H1 (cell line): ENCODE measurements around the gene ARHGEF26. TPM values are rescaled to one million over a fixed set of nuclear protein-coding genes. Genes with fewer than 3 reads are reported as not detected.

Experiments used
- CTCF ChIA-PET: fragments of 300-600 bp; sonication (Branson Sonifier 250); formaldehyde crosslinking; loops from one replicate; lab custom pipeline; 2021; ENCODE audit not compliant: partially characterized antibody; lab: Charles Lee
- POLR2A ChIA-PET: fragments of 300-600 bp; sonication (Branson Sonifier 250); formaldehyde crosslinking; loops from one replicate; lab custom pipeline; 2021; ENCODE audit warnings: inconsistent platforms; ENCODE audit not compliant: partially characterized antibody; lab: Charles Lee
- DNase-seq, 2 experiments: peaks; one replicate each; pipeline versions ENCODE4 v3.0.0 to v3.0.0-alpha.2; 2010 to 2022; ENCODE audit warnings: low spot score in 2 of 2, low read depth in 1 of 2, mixed read lengths in 1 of 2
- FAIRE-seq: peaks from 2 replicates; lab custom pipeline; 2011; peaks lifted over from hg19 to GRCh38; lab: Jason Lieb, UNC
- H2AFZ ChIP-seq: 2 replicates; pipeline ENCODE4 v1.8.1; 2012; ENCODE audit warnings: low read length, inconsistent platforms
- H2AK5ac ChIP-seq: 2 replicates; pipeline ENCODE4 v1.6.1; 2013; ENCODE audit warnings: low read depth, low read length
- H2BK120ac ChIP-seq: replicated peaks from 2 replicates; pipeline ENCODE3; 2013; ENCODE audit warnings: low read depth, low read length, inconsistent platforms
- H2BK12ac ChIP-seq: 2 replicates; pipeline ENCODE4 v1.6.1; 2013; ENCODE audit warnings: low read depth, low read length
- H2BK15ac ChIP-seq: 2 replicates; pipeline ENCODE4 v1.6.1; 2013; ENCODE audit warnings: low read length
- H2BK20ac ChIP-seq: 2 replicates; pipeline ENCODE4 v1.6.1; 2013; ENCODE audit warnings: low read length
- H2BK5ac ChIP-seq: 2 replicates; pipeline ENCODE4 v1.6.1; 2013; ENCODE audit warnings: low read depth, low read length
- H3K14ac ChIP-seq: 2 replicates; pipeline ENCODE4 v1.6.1; 2013; ENCODE audit warnings: inconsistent platforms; ENCODE audit not compliant: insufficient read length
- H3K18ac ChIP-seq: 2 replicates; pipeline ENCODE4 v1.6.1; 2013; ENCODE audit warnings: low read length; ENCODE audit errors: extremely low read depth
- H3K23ac ChIP-seq: 2 replicates; pipeline ENCODE4 v1.6.1; 2013; ENCODE audit warnings: inconsistent platforms; ENCODE audit not compliant: insufficient read length
- H3K23me2 ChIP-seq: 2 replicates; pipeline ENCODE4 v1.6.1; 2013; ENCODE audit warnings: low read depth, low read length
- H3K27ac ChIP-seq: 2 replicates; pipeline ENCODE4 v1.6.1; 2011; ENCODE audit warnings: low read depth, low read length, inconsistent platforms
- H3K27me3 ChIP-seq, 4 experiments: replicated peaks in 1 of 4; 1 replicate in 1 of 4; 2 replicates in 3 of 4; pipeline versions ENCODE4 v1.6.1 to v1.8.1; 2011 to 2013; ENCODE audit warnings: low read length in 3 of 4, mild to moderate bottlenecking in 3 of 4, inconsistent platforms in 2 of 4, mixed read lengths in 2 of 4, moderate library complexity in 1 of 4; ENCODE audit not compliant: control insufficient read depth in 3 of 4, insufficient read depth in 3 of 4; ENCODE audit errors: extremely low read depth in 1 of 4
- H3K36me3 ChIP-seq, 4 experiments: 2 replicates each; pipeline versions ENCODE4 v1.6.1 to v1.8.1; 2011 to 2013; ENCODE audit warnings: mild to moderate bottlenecking in 4 of 4, low read length in 3 of 4, moderate library complexity in 2 of 4, control low read depth in 1 of 4, inconsistent platforms in 1 of 4; ENCODE audit not compliant: insufficient read depth in 4 of 4, control insufficient read depth in 2 of 4
- H3K4ac ChIP-seq: replicated peaks from 2 replicates; pipeline ENCODE3; 2013; ENCODE audit warnings: low read length, low read depth, mixed read lengths, inconsistent platforms; ENCODE audit not compliant: insufficient read length
- H3K4me1 ChIP-seq, 4 experiments: replicated peaks in 1 of 4; 1 replicate in 1 of 4; 2 replicates in 3 of 4; pipeline versions ENCODE4 v1.6.1 to v1.8.1; 2011 to 2013; ENCODE audit warnings: low read length in 3 of 4, inconsistent platforms in 2 of 4, mixed read lengths in 1 of 4; ENCODE audit not compliant: insufficient read depth in 4 of 4, control insufficient read depth in 3 of 4
- H3K4me2 ChIP-seq, 2 experiments: 2 replicates each; pipeline versions ENCODE4 v1.6.1 to v1.8.1; 2011 to 2013; ENCODE audit warnings: low read depth in 2 of 2, low read length in 2 of 2, control low read depth in 1 of 2, inconsistent platforms in 1 of 2, mild to moderate bottlenecking in 1 of 2; ENCODE audit not compliant: insufficient read depth in 1 of 2
- H3K4me3 ChIP-seq, 4 experiments: fragments of 200-600, 300-600 bp in 1 of 4; sonication (generic), shearing (Covaris generic), sonication (Bioruptor Twin) in 1 of 4; 2 replicates each; pipeline versions ENCODE4 v1.5.1 to v1.8.1; 2011 to 2016; ENCODE audit warnings: low read length in 4 of 4, low read depth in 3 of 4, control low read depth in 2 of 4, inconsistent platforms in 2 of 4, mild to moderate bottlenecking in 2 of 4, mixed read lengths in 1 of 4, moderate library complexity in 1 of 4; ENCODE audit not compliant: insufficient read depth in 2 of 4; ENCODE audit errors: extremely low read depth in 1 of 4
- H3K56ac ChIP-seq: replicated peaks from 2 replicates; pipeline ENCODE3; 2013; ENCODE audit warnings: low read depth, mild to moderate bottlenecking, mixed read lengths, low read length, inconsistent platforms; ENCODE audit not compliant: insufficient read length
- H3K79me1 ChIP-seq: 2 replicates; pipeline ENCODE4 v1.6.1; 2013; ENCODE audit warnings: low read depth, low read length, control low read depth
- H3K79me2 ChIP-seq, 2 experiments: 2 replicates each; pipeline versions ENCODE4 v1.6.1 to v1.8.1; 2012 to 2013; ENCODE audit warnings: low read length in 2 of 2, mild to moderate bottlenecking in 2 of 2, inconsistent platforms in 1 of 2; ENCODE audit not compliant: insufficient read depth in 2 of 2, control insufficient read depth in 1 of 2
- H3K9ac ChIP-seq, 4 experiments: replicated peaks in 1 of 4; 1 replicate in 1 of 4; 2 replicates in 3 of 4; pipeline versions ENCODE4 v1.6.1 to v1.8.1; 2011 to 2013; ENCODE audit warnings: low read depth in 3 of 4, low read length in 3 of 4, control low read depth in 2 of 4, mild to moderate bottlenecking in 2 of 4, moderate library complexity in 2 of 4, inconsistent platforms in 1 of 4; ENCODE audit errors: extremely low read depth in 1 of 4
- H3K9me3 ChIP-seq, 2 experiments: 2 replicates each; pipeline versions ENCODE4 v1.6.1 to v1.8.1; 2012 to 2013; ENCODE audit warnings: mild to moderate bottlenecking in 2 of 2, moderate library complexity in 2 of 2, control low read depth in 1 of 2, inconsistent platforms in 1 of 2, low read depth in 1 of 2, low read length in 1 of 2, mixed read lengths in 1 of 2; ENCODE audit not compliant: insufficient read depth in 2 of 2
- H4K20me1 ChIP-seq, 2 experiments: replicated peaks in 1 of 2; 2 replicates each; pipeline versions ENCODE3 to v1.8.1; 2011 to 2013; ENCODE audit warnings: inconsistent platforms in 2 of 2, low read length in 2 of 2, mild to moderate bottlenecking in 1 of 2; ENCODE audit not compliant: insufficient read depth in 2 of 2, control insufficient read depth in 1 of 2
- H4K5ac ChIP-seq: 2 replicates; pipeline ENCODE4 v1.6.1; 2013; ENCODE audit warnings: low read length, low read depth, mixed read lengths, inconsistent platforms; ENCODE audit not compliant: insufficient read length
- H4K8ac ChIP-seq: 2 replicates; pipeline ENCODE4 v1.8.0; 2013; ENCODE audit warnings: mild to moderate bottlenecking, moderate library complexity, low read length, inconsistent platforms; ENCODE audit not compliant: insufficient read depth; ENCODE audit errors: extremely low read depth
- H4K91ac ChIP-seq: replicated peaks from 2 replicates; pipeline ENCODE3; 2013; ENCODE audit warnings: low read length, mixed read lengths, inconsistent platforms; ENCODE audit not compliant: insufficient read length
- KDM5A ChIP-seq: fragments of 200-600 bp; IDR thresholded peaks from 2 replicates; pipeline ENCODE4 v1.7.1; 2012; ENCODE audit warnings: mild to moderate bottlenecking, low read length, inconsistent platforms, mixed read lengths
- WGBS, 2 experiments: shearing (Covaris generic) in 1 of 2; methylation state at CpG; one replicate each; pipeline versions ENCODE4 v1.1.6 to v1.1.7; 2013 to 2015; ENCODE audit warnings: low lambda C conversion rate in 2 of 2, mixed read lengths in 2 of 2, inconsistent platforms in 1 of 2, low coverage in 1 of 2, missing lambda C conversion rate in 1 of 2; ENCODE audit not compliant: insufficient replicate concordance in 2 of 2, insufficient coverage in 1 of 2, insufficient read length in 1 of 2; ENCODE audit errors: extremely low coverage in 1 of 2, missing lambda C conversion rate in 1 of 2; 5-methylcytosine and 5-hydroxymethylcytosine counted together
- polyA plus RNA-seq, 7 experiments: library from polyadenylated mRNA; depleted of rRNA in 3 of 7; stranded (reverse) in 5 of 7; unstranded in 2 of 7; fragments of >200 nt in 5 of 7; fragments of 200-250 nt in 2 of 7; gene quantifications; 1 replicate in 5 of 7; 2 replicates in 1 of 7; 4 replicates in 1 of 7; pipeline versions ENCODE4 v1.2.1 to v1.2.3, GENCODE V29; 2011 to 2013; ENCODE audit warnings: missing spikeins in 2 of 7, mixed read lengths in 2 of 7
- total RNA-seq: library from RNA; stranded (reverse); fragmentation: NEBNext Ultra II Directional; extraction: Animal tissue kit (Norgen Biotek cat#: 25700); gene quantifications from 2 replicates; pipeline ENCODE4 v1.2.1, GENCODE V29; 2021

The ARHGEF26 gene
- total and polyA plus RNA-seq, 2 of the 8 experiments (the other 6 are each of a cell fraction or from before 2014, with no cell fraction given): 3.1 to 15.6 TPM

- H4K8ac ChIP-seq: no peak overlapping the region
- no peak overlapping the region for H3K9ac ChIP-seq
- no peak overlapping the region for H3K18ac ChIP-seq
- H3K27me3 ChIP-seq: no peaks in the 10 kb centered on the region
- H3K4ac ChIP-seq: no peak overlapping the region
- H2BK5ac ChIP-seq: no peak overlapping the region
- no peaks in the 10 kb centered on the region for H3K36me3 ChIP-seq
- H2BK120ac ChIP-seq: no peak overlapping the region
- H2BK20ac ChIP-seq: no peak overlapping the region
- H3K9me3 ChIP-seq: no peaks in the 10 kb centered on the region; a peak in 1 of 4 replicates
- H4K5ac ChIP-seq: no peak overlapping the region
- 81% methylated on average over 3 of the region's 3 CpGs; no CpG with 5 or more reads in 1 of the 2 experiments for WGBS, 2 experiments
- TF ChIP-seq KDM5A: no peak
- H3K14ac ChIP-seq: no peak overlapping the region
- FAIRE-seq: no peak
- H3K4me1 ChIP-seq: no peaks in the 10 kb centered on the region
- no peak overlapping the region for H3K56ac ChIP-seq
- no peak overlapping the region for H3K27ac ChIP-seq
- no peak overlapping the region for H3K23ac ChIP-seq
- DNase-seq: no peak
- no peaks in the 10 kb centered on the region for H3K79me1 ChIP-seq
- H3K79me2 ChIP-seq: no peaks in the 10 kb centered on the region
- H3K4me2 ChIP-seq: no peak overlapping the region
- CTCF ChIA-PET: interaction anchor here (1.1 to 3.1 kb wide), 3 partner anchors 13 to 141 kb away, joined by 3 to 12 read pairs (median 6); no protein-coding TSS in a partner anchor
- no peaks in the 10 kb centered on the region for H4K20me1 ChIP-seq
- H3K4me3 ChIP-seq: no peak overlapping the region
- no peak overlapping the region for H4K91ac ChIP-seq
- no peak overlapping the region for H2BK15ac ChIP-seq
- POLR2A ChIA-PET: interaction anchor here (1.6 kb wide), 1 partner anchor 9 kb away, joined by 7 read pairs; the partner anchor contains the start of gene ARHGEF26
- H2BK12ac ChIP-seq: no peak overlapping the region
- no peak overlapping the region for H2AFZ ChIP-seq
- no peaks in the 10 kb centered on the region for H3K23me2 ChIP-seq
- no peak overlapping the region for H2AK5ac ChIP-seq
These were observed 8.9 kb upstream of the ARHGEF26 start for GRCh38 chr3:154112146-154112852.
